Epithelial cell of proximal tubule (primary cell): ENCODE results near the gene FAM222A. TPM values are rescaled to one million over a fixed set of nuclear protein-coding genes. Genes with fewer than 3 reads are reported as not detected.
A peak's percentile ranks its signal among the peaks of the same experiment; 100 is the strongest.

Experiments
- DNase-seq: peaks from one replicate; pipeline ENCODE4 v3.0.0-alpha.2; 2011; ENCODE audit warnings: low read depth
- H3K4me3 ChIP-seq: 2 replicates; pipeline ENCODE4 v1.5.1; 2011; ENCODE audit warnings: low read depth, mild to moderate bottlenecking, low read length
- total RNA-seq: library from RNA; depleted of rRNA; stranded (reverse); fragments of >200 nt; gene quantifications from 2 replicates; pipeline ENCODE4 v1.2.3, GENCODE V29; 2015
- TF ChIP-seq, protein P1 (sequence below): conservative IDR thresholded peaks from 2 replicates; pipeline ENCODE4 v1.5.1; 2012; ENCODE audit warnings: low read depth, mild to moderate bottlenecking, low read length

The FAM222A gene
- total RNA-seq, result 0.52 and 2.7 TPM in 2 replicates

DNA sequence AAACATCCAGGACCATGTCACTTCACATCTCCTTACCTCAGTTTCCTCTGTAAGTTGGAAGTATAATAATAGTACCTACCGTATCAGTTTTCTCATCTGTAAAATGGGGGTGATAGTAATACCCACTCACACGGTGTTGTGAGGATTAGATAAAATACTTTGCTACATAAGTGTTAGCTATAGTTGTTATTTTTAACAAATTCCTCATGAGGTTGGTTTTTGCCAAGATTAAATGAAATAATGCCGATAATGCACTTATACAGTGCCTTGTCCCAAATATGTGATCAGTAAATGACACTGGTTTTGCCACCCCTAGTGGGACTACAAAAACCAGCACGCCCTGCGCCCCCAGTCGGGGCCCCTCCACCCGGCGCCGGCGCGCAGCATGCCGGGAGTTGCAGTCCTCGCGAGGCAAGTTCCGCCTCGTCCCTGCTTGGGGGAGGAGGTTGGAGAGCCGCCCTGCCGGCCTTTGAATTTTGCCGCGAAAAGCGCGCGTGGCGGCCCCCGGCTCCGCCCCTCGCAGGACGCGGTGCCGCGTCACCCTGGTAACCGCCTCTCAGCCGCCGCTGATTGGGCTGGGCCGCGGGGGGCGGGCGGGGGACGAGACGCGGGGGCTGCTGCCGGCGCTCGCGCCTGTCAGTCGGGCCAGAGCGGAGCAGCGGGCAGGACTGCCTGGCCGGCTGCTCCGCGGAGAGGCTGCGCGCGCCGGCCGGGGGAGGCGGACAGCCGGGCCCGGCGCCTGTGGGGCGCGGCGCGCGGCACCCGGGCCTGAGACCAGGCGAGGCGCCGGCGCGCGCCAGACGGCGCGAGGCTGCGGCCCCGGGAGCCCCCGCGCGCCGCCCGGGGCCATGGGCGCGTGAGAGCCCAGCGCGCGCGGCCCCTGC, at the start of gene FAM222A:
Gene FAM222A (plus strand): TSS at position 639 of the 884 bp plus-strand sequence. CDS start 30,322 bp downstream, outside the sequence.
- peak within 1 kb of the TSS; percentile 57 for H3K4me3 ChIP-seq
- peak; percentile 30 for DNase-seq
- TF ChIP-seq, protein P1, sequence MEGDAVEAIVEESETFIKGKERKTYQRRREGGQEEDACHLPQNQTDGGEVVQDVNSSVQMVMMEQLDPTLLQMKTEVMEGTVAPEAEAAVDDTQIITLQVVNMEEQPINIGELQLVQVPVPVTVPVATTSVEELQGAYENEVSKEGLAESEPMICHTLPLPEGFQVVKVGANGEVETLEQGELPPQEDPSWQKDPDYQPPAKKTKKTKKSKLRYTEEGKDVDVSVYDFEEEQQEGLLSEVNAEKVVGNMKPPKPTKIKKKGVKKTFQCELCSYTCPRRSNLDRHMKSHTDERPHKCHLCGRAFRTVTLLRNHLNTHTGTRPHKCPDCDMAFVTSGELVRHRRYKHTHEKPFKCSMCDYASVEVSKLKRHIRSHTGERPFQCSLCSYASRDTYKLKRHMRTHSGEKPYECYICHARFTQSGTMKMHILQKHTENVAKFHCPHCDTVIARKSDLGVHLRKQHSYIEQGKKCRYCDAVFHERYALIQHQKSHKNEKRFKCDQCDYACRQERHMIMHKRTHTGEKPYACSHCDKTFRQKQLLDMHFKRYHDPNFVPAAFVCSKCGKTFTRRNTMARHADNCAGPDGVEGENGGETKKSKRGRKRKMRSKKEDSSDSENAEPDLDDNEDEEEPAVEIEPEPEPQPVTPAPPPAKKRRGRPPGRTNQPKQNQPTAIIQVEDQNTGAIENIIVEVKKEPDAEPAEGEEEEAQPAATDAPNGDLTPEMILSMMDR, result no peak

DNA sequence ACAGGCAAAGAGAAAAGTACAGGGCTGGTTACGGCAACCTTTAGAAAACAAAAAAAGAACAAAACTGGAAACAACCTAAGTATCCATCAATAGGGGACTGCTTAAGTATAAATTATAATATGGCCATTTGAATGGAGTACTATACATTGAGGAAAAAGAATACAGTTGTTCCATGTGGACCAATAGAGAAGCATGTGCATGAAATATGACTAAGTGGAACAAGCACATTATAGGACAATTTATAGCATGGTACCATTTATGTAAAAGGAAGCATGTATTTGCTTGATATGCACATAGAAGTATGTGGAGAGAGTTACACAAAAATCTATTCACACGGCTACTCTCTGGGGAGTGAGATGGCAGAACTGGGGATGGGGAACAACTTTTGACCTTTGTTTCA, 49.2 kb upstream of the FAM222A start:
- no peak overlapping the region for H3K4me3 ChIP-seq
- TF ChIP-seq, protein P1, result no peak
- DNase-seq, result no peak

DNA sequence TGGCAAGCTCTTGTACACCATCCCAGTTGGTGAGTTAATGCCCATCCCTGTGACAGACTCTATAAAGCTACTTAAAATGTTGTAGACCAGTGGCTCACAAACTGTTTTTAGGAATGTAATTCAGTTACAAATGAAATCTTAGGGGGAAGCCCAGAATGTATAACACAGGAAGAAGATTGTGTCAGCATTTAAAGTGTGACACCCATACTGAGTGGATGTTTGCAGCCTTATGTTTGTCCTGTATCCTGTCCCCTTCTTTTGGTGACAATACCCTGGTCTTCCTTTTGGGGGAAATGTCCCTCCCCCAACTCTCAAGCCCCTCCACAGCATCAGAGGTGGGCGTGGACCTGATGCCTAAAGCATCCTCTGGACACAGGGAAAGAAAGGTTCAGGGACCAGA, 47.6 kb upstream of the FAM222A start:
- TF ChIP-seq, protein P1, result no peak
- H3K4me3 ChIP-seq, result no peak overlapping the region

DNA sequence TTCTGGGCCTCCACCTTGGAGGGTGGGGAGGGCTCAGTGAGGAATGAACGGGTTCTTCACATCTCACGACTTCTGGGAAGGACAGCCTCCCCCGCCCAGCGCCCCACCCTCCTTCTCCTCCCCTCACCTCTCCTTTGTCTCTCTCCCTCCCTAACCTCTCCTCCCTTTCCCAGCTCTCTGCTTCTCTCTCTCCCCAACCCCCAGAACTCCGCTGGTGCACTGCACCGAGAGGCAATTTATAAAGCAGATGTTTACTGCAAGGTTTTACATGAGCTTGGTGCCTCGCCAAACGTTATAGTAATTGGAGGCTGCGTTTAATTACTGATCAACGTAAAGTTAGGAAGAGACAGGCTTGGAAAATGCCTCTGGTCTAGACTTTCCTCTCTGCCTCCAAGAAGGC, 42.9 kb upstream of the FAM222A start:
- TF ChIP-seq, protein P1, result no peak
- H3K4me3 ChIP-seq, result no peak overlapping the region

More for the DNA sequence above, 47.6 kb upstream of the FAM222A start:
- no peak for DNase-seq

DNA sequence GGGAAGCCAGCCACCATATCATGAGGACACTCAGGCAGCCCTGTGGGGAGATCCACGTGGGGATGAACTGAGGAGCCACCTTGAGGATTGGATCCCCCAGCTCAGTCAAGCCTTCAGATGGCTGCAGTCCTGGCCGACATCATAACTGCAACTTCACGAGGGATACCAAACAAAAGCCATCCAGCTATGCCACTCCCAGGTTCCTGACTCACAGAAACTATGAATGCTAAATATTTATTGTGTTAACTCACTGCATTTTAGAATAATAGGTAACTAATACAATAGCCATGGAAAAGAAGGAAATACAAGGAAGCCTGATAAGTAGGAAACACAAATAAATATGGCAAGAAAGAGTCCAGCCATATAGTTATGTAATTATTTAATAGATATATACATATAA, 42.1 kb upstream of the FAM222A start:
- no peak overlapping the region for H3K4me3 ChIP-seq
- TF ChIP-seq, protein P1, result no peak
- peak; percentile 3 for DNase-seq

More for the DNA sequence above, 42.9 kb upstream of the FAM222A start:
- DNase-seq, result no peak

DNA sequence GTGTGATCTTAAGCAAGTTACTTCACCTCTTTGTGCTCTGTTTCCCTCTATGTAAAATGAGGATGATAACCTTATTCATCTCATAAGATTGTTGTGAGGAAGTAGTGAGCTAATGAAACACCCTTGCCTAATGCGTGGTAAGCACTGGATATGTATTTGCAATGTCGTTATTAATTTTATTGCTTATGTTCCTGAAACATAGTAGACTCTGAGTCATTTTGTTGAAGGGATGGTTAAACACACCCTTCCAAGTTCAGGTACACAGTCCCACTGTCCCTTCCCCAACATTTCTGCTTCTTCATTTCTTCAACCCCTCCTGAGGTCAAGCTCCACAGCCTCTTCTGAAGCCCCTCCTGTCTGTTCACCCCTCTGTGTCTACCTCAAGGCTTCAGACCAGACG, 40.2 kb upstream of the FAM222A start:
- TF ChIP-seq, protein P1, result no peak
- DNase-seq, result no peak

DNA sequence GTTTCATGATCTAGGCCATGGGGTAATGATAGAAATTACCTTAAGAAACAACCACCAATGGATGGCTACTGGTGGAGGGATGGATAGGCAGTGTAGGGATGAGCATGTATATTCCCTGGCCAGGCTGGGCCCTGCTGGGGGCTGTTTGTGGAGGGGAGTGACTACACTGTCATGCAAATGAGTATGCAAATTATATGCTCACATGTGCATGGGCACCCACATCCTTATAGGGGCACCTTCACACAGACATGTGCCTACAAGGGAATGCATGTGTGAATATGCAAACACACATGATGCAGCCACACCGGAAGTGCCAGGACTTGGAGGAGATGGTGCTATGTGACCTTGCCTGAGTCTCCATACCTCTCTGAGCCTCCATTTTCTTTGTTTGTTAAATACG, 39.7 kb upstream of the FAM222A start:
- DNase-seq, result no peak
- H3K4me3 ChIP-seq, result no peak overlapping the region
- TF ChIP-seq, protein P1, result no peak

More for the DNA sequence above, 40.2 kb upstream of the FAM222A start:
- H3K4me3 ChIP-seq, result no peak overlapping the region
